Measurements from ENCODE around the gene ESYT1. TPM values are rescaled to one million over a fixed set of nuclear protein-coding genes. Genes with fewer than 3 reads are reported as not detected.
"Not testable (repeated sequence)": the region's sequence is repeated elsewhere in the genome, so short reads cannot be mapped to it uniquely, and the experiment has no call there.

ESYT1 gene
- total RNA-seq, 1 donor from 2014 or later: 102 TPM

DNA sequence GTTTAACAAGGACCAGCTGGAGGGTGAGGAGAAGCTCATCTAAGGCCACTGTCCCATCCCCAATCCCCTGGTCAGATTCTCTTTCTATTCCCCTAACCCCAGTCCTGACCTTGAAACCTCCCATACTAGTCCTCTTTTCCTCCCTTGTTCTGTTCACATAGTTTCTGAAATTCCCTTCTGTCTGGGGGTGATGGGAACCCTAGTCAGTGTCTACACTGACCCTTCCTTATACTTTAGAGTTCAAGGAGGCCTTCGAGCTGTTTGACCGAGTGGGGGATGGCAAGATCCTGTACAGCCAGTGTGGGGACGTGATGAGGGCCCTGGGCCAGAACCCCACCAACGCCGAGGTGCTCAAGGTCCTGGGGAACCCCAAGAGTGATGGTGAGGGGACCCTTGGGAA is 26.8 kb downstream of the ESYT1 start:
- Mint-ChIP-seq H3K4me1 (ENCODE audit: low read depth) (peaks cover 31% of the 10 kb centered on the region), H3K27ac (no peak overlapping the region), H3K36me3 (ENCODE audit: insufficient read depth) (peaks cover 19% of the 10 kb centered on the region), H3K9me3 (ENCODE audit: low read depth) (no peaks in the 10 kb centered on the region), H3K27me3 (no peaks in the 10 kb centered on the region), H3K4me3 (ENCODE audit: low read depth) (no peak overlapping the region)
- TF ChIP-seq, protein P1, sequence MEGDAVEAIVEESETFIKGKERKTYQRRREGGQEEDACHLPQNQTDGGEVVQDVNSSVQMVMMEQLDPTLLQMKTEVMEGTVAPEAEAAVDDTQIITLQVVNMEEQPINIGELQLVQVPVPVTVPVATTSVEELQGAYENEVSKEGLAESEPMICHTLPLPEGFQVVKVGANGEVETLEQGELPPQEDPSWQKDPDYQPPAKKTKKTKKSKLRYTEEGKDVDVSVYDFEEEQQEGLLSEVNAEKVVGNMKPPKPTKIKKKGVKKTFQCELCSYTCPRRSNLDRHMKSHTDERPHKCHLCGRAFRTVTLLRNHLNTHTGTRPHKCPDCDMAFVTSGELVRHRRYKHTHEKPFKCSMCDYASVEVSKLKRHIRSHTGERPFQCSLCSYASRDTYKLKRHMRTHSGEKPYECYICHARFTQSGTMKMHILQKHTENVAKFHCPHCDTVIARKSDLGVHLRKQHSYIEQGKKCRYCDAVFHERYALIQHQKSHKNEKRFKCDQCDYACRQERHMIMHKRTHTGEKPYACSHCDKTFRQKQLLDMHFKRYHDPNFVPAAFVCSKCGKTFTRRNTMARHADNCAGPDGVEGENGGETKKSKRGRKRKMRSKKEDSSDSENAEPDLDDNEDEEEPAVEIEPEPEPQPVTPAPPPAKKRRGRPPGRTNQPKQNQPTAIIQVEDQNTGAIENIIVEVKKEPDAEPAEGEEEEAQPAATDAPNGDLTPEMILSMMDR (IDR thresholded peaks at IDR 0.05; ENCODE audit: unreplicated experiment): no peak
- no peak for DNase-seq (ENCODE audit: low spot score, unreplicated experiment)

DNA sequence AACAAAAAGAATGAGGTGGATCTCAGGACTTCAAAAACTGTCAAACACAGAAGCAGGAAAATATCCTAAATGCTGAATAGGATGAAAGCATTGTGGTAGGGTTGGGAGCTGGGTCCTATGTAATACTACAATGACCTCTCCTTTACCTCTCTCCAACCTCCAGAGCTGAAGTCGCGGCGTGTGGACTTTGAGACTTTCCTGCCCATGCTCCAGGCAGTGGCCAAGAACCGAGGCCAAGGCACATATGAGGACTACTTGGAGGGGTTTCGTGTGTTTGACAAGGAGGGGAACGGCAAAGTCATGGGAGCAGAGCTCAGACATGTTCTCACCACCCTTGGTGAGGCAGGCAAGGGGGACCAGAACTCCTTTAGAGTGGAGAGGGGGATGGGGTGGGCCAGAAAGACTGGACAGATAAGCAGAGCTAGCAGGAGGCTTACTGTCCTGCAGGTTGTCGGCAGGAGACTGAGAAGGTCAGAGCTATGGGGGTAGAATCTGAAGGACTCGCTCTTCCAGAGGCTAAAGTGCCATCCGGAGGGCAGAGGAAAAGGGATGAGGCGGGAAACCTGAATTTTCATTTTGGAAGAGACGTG is 27.3 kb downstream of the ESYT1 start:
- TF ChIP-seq, protein P1 (IDR thresholded peaks at IDR 0.05; ENCODE audit: unreplicated experiment): no peak
- peak overlapping the region; percentile 84 for H3K27ac Mint-ChIP-seq
- H3K4me1 Mint-ChIP-seq (ENCODE audit: low read depth): peaks cover 36% of the 10 kb centered on the region
- H3K27me3 Mint-ChIP-seq: no peaks in the 10 kb centered on the region
- no peak for DNase-seq (ENCODE audit: low spot score, unreplicated experiment)
- peaks cover 24% of the 10 kb centered on the region for H3K36me3 Mint-ChIP-seq (ENCODE audit: insufficient read depth)
- peak overlapping the region; percentile 50 for H3K4me3 Mint-ChIP-seq (ENCODE audit: low read depth)
- no peaks in the 10 kb centered on the region for H3K9me3 Mint-ChIP-seq (ENCODE audit: low read depth)

DNA sequence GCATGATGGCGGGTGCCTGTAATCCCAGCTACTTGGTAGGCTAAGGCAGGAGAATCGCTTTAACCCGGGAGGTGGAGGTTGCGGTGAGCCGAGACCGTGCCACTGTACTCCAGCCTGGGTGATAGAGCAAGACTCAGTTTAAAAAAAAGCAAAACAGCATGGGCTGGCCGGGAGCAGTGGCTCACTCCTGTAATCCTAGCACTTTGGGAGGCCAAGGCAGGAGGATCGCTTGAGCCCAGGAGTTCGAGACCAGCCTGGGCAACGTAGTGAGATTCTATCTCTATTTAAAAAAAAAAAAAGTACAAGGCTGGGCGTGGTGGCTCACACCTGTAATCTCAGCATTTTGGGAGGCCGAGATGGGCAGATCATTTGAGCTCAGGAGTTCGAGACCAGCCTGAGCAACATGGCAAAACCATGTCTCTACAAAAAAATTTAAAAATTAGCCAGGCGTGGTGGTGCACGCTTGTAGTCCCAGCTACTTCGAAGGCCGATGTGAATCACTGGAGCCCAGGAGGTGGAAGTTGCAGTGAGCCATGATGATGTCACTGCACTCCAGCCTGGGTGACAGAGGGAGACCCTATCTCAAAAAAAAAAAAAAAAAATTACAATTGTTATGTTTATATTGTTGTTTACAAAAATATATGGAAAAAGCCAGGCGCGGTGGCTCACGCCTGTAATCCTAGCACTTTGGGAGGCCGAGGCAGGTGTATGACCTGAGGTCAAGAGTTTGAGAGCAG is 28.6 kb downstream of the ESYT1 start:
- not testable (repeated sequence) for H3K27me3 Mint-ChIP-seq; DNase-seq (ENCODE audit: low spot score, unreplicated experiment); H3K9me3 Mint-ChIP-seq (ENCODE audit: low read depth)
- Mint-ChIP-seq H3K4me3 (ENCODE audit: low read depth) (peak overlapping the region; percentile 94), H3K4me1 (ENCODE audit: low read depth) (peaks cover 41% of the 10 kb centered on the region), H3K27ac (peak overlapping the region; percentile 99), H3K36me3 (ENCODE audit: insufficient read depth) (peaks cover 27% of the 10 kb centered on the region)

DNA sequence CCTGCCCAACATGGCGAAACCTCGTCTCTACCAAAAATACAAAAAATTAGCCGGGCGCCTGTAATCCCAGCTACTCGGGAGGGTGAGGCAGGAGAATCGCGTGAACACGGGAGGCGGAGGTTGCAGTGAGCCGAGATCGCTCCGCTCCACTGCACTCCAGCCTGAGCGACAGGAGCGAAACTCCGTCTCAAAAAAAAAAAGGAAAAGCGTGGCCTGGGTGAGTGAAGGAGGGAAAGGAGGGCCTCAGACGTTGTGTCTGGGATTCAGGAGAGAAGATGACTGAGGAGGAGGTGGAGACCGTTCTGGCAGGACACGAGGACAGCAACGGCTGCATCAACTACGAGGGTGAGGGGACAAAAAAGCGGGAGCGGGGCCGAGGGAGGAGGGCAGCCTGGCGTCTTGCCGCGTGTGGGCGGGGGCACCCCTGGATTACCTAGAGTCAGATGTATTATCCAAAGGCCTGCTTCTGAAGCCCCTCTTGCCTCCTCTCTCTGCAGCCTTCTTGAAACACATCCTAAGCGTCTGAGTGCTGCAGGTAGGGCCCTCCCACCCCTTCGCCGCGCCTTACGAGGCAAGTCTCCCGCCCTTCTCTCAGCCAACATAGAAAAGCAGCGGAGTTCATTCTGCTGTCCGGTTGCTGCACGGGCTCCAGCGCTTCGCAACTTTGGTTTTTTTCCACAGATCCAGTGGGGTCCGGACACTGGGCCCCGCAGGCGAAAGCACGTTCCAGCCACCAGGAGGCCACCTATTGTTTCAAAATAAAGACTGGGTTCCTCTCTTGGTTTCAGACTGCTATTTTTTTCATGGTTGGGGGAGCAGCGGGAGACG is 29.3 kb downstream of the ESYT1 start:
- TF ChIP-seq, protein P1 (IDR thresholded peaks at IDR 0.05; ENCODE audit: unreplicated experiment): peak; percentile 73
- H3K4me1 Mint-ChIP-seq (ENCODE audit: low read depth): peaks cover 40% of the 10 kb centered on the region
- no peaks in the 10 kb centered on the region for H3K9me3 Mint-ChIP-seq (ENCODE audit: low read depth)
- DNase-seq (ENCODE audit: low spot score, unreplicated experiment): peak; percentile 69
- peaks cover 27% of the 10 kb centered on the region for H3K36me3 Mint-ChIP-seq (ENCODE audit: insufficient read depth)
- peak overlapping the region; percentile 94 for H3K4me3 Mint-ChIP-seq (ENCODE audit: low read depth)
- H3K27me3 Mint-ChIP-seq: no peaks in the 10 kb centered on the region
- H3K27ac Mint-ChIP-seq: peak overlapping the region; percentile 99

DNA sequence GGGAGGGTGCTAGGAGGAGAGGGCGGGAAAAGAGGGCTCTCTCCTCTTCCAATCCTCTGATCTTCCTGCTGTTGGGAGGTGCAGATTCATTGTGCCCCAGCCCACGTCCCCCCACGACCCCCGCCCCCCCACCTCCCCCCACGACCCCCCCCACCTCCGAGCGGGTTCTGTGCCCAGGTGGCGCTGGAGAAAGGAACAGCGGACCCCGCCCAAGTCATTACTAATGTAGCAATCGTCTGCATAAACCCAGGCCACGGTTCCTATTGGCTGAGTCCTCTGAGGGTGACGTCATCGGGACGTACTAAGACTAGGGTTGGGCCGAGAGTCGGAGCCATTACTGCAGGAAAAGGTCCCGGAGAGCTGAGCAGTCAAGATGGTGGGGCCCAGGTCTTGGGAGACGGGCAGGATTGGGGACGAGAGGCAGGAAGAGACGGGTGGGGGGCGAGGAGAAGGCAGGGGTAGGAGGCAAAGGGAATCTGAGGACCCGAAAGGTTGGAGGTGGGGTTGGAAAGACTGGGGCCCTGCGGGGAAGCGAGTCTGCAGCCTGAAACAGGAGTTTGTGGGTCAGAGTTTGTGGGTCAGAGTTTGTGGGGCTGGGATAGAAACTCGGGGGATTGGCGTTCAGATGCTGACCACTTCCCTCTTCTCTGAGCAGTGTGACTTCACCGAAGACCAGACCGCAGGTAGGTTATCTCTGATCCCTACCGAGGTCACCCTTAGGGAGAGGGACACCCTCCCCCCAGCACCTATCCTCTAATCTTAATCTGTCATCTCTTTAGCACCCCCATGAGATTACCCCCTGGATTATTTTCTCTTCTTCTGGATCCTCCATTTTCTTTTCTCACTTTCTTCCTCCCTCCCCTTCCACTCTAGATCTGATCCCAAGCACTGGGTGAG is 30.2 kb downstream of the ESYT1 start, which contains the start of gene MYL6:
Gene MYL6 (plus strand): TSS at position 331 of the 897 bp plus-strand sequence. CDS start 43 bp downstream, at position 374.
- H3K36me3 Mint-ChIP-seq (ENCODE audit: insufficient read depth): peaks cover 29% of the 10 kb centered on the region
- H3K4me3 Mint-ChIP-seq (ENCODE audit: low read depth): peak within 1 kb of the TSS; percentile 94
- peaks cover 36% of the 10 kb centered on the region for H3K4me1 Mint-ChIP-seq (ENCODE audit: low read depth)
- TF ChIP-seq, protein P1 (IDR thresholded peaks at IDR 0.05; ENCODE audit: unreplicated experiment): no peak
- peak within 1 kb of the TSS; percentile 99 for H3K27ac Mint-ChIP-seq
- no peaks in the 10 kb centered on the region for H3K27me3 Mint-ChIP-seq
- DNase-seq (ENCODE audit: low spot score, unreplicated experiment): peak; percentile 79
- H3K9me3 Mint-ChIP-seq (ENCODE audit: low read depth): no peaks in the 10 kb centered on the region
